DND-41 (cell line): ENCODE measurements around the gene RGMB.

Source experiments
- ATAC-seq: fragments of 200-7000 bp; cut with Tn5 transposase; 3 replicates; pipeline ENCODE4 v1.9.1; 2021; ENCODE audit warnings: low read depth; ENCODE audit not compliant: insufficient read depth
- DNase-seq: peaks from one replicate; pipeline ENCODE4 v3.0.0-alpha.2; 2020
- H2AFZ ChIP-seq: 2 replicates; pipeline ENCODE4 v1.6.0; 2012; ENCODE audit warnings: low read depth, low read length
- H3K27ac ChIP-seq: 2 replicates; pipeline ENCODE4 v1.5.1; 2012; ENCODE audit warnings: low read length, inconsistent platforms
- H3K27me3 ChIP-seq: fragments of 200-600 bp; sonication (generic); 2 replicates; pipeline ENCODE4 v1.6.0; 2012; ENCODE audit warnings: low read length, mild to moderate bottlenecking, inconsistent platforms; ENCODE audit not compliant: insufficient read depth, poor library complexity
- H3K36me3 ChIP-seq: 2 replicates; pipeline ENCODE4 v1.5.1; 2012; ENCODE audit warnings: low read length, inconsistent platforms; ENCODE audit not compliant: insufficient read depth
- H3K4me1 ChIP-seq: 2 replicates; pipeline ENCODE4 v1.5.1; 2012; ENCODE audit warnings: mild to moderate bottlenecking, low read length; ENCODE audit not compliant: insufficient read depth
- H3K4me2 ChIP-seq: 2 replicates; pipeline ENCODE4 v1.6.0; 2012; ENCODE audit warnings: mild to moderate bottlenecking, moderate library complexity, low read length, inconsistent platforms; ENCODE audit not compliant: insufficient read depth
- H3K4me3 ChIP-seq, 2 experiments: fragments of 200-600 bp in 1 of 2; shearing (Covaris generic) in 1 of 2; 2 replicates each; pipeline ENCODE4 v1.5.1; 2012 to 2016; ENCODE audit warnings: inconsistent platforms in 2 of 2, low read length in 2 of 2, mild to moderate bottlenecking in 2 of 2, low read depth in 1 of 2, moderate library complexity in 1 of 2
- H3K79me2 ChIP-seq: 2 replicates; pipeline ENCODE4 v1.6.0; 2012; ENCODE audit warnings: low read length, inconsistent platforms; ENCODE audit not compliant: insufficient read depth
- H3K9ac ChIP-seq: 2 replicates; pipeline ENCODE4 v1.6.0; 2012; ENCODE audit warnings: low read depth, mild to moderate bottlenecking, inconsistent platforms, low read length, moderate library complexity
- H3K9me3 ChIP-seq: 2 replicates; pipeline ENCODE4 v1.5.1; 2012; ENCODE audit warnings: low read length, moderate library complexity, mild to moderate bottlenecking, inconsistent platforms; ENCODE audit not compliant: insufficient read depth, severe bottlenecking
- H4K20me1 ChIP-seq: 2 replicates; pipeline ENCODE4 v1.6.0; 2012; ENCODE audit warnings: low read length; ENCODE audit not compliant: insufficient read depth
- CTCF ChIP-seq: IDR thresholded peaks from 2 replicates; pipeline ENCODE4 v1.5.1; 2012; ENCODE audit warnings: borderline replicate concordance, low read length, moderate library complexity, mild to moderate bottlenecking; ENCODE audit not compliant: poor library complexity, severe bottlenecking; ENCODE audit errors: extremely low read depth
- EZH2 ChIP-seq: IDR thresholded peaks from 3 replicates; pipeline ENCODE4 v1.6.1; 2012; ENCODE audit warnings: borderline replicate concordance, low read depth, mild to moderate bottlenecking, moderate library complexity, low read length, inconsistent platforms; ENCODE audit not compliant: severe bottlenecking

The RGMB gene

GRCh38 chr5:98791898-98792580, 18.6 kb downstream of the RGMB start:
- no peaks in the 10 kb centered on the region for H3K27me3 ChIP-seq
- ATAC-seq (no peak), DNase-seq (no peak)
- H3K9ac ChIP-seq, result no peak overlapping the region
- no peak overlapping the region for H2AFZ ChIP-seq
- H3K79me2 ChIP-seq, result no peaks in the 10 kb centered on the region
- H3K27ac ChIP-seq, result no peak overlapping the region
- H3K36me3 ChIP-seq, result no peaks in the 10 kb centered on the region
- H3K4me1 ChIP-seq, result peaks cover 13% of the 10 kb centered on the region
- H3K4me3 ChIP-seq, result no peak overlapping the region
- TF ChIP-seq EZH2, result no peak
- TF ChIP-seq CTCF, result no peak
- no peaks in the 10 kb centered on the region for H3K9me3 ChIP-seq
- no peaks in the 10 kb centered on the region for H4K20me1 ChIP-seq
- H3K4me2 ChIP-seq, result no peak overlapping the region

DNA sequence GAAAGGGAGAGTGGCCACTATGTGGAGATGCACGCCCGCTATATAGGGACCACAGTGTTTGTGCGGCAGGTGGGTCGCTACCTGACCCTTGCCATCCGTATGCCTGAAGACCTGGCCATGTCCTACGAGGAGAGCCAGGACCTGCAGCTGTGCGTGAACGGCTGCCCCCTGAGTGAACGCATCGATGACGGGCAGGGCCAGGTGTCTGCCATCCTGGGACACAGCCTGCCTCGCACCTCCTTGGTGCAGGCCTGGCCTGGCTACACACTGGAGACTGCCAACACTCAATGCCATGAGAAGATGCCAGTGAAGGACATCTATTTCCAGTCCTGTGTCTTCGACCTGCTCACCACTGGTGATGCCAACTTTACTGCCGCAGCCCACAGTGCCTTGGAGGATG, 19.8 kb downstream of the RGMB start:
- TF ChIP-seq EZH2, result no peak
- TF ChIP-seq CTCF, result no peak
- H3K79me2 ChIP-seq, result no peaks in the 10 kb centered on the region
- H3K9me3 ChIP-seq, result no peaks in the 10 kb centered on the region
- H3K4me3 ChIP-seq, result no peak overlapping the region
- DNase-seq (no peak), ATAC-seq (no peak)
- H3K4me2 ChIP-seq, result no peak overlapping the region
- H3K27me3 ChIP-seq, result no peaks in the 10 kb centered on the region
- no peak overlapping the region for H2AFZ ChIP-seq
- no peaks in the 10 kb centered on the region for H4K20me1 ChIP-seq
- H3K9ac ChIP-seq, result no peak overlapping the region
- no peak overlapping the region for H3K27ac ChIP-seq
- H3K36me3 ChIP-seq, result no peaks in the 10 kb centered on the region
- peaks cover 8% of the 10 kb centered on the region for H3K4me1 ChIP-seq

- Histone ChIP-seq H3K9me3 (no peaks in the 10 kb centered on the region), H3K27me3 (no peaks in the 10 kb centered on the region), H2AFZ (no peak overlapping the region), H3K27ac (no peak overlapping the region), H3K4me3 (no peak overlapping the region), H3K9ac (no peak overlapping the region), H4K20me1 (no peaks in the 10 kb centered on the region), H3K4me2 (no peak overlapping the region), H3K79me2 (no peaks in the 10 kb centered on the region), H3K4me1 (peaks cover 8% of the 10 kb centered on the region), H3K36me3 (no peaks in the 10 kb centered on the region)
- TF ChIP-seq CTCF, result no peak
- TF ChIP-seq EZH2, result no peak
- ATAC-seq (no peak), DNase-seq (no peak)
These were observed 20.5 kb downstream of the RGMB start for GRCh38 chr5:98794001-98794400.
